Nephron (organoid): ENCODE data around the gene CYP1A1.

Experiments
- H3K27ac Mint-ChIP-seq, 3 experiments: 2 replicates each; pipeline ENCODE4 v1.8.0; 2020; ENCODE audit warnings: mixed read lengths in 3 of 3, mild to moderate bottlenecking in 2 of 3, moderate library complexity in 1 of 3
- H3K27me3 Mint-ChIP-seq: 2 replicates; pipeline ENCODE4 v1.8.0; 2021; ENCODE audit warnings: low read depth, mild to moderate bottlenecking, moderate library complexity, mixed read lengths
- H3K36me3 Mint-ChIP-seq: 2 replicates; pipeline ENCODE4 v1.8.0; 2020; ENCODE audit warnings: low read depth, mixed read lengths
- H3K4me1 Mint-ChIP-seq: 2 replicates; pipeline ENCODE4 v1.8.0; 2020; ENCODE audit warnings: mixed read lengths
- H3K4me3 Mint-ChIP-seq, 3 experiments: 2 replicates each; pipeline ENCODE4 v1.8.0; 2020; ENCODE audit warnings: mild to moderate bottlenecking in 3 of 3, mixed read lengths in 3 of 3, moderate library complexity in 2 of 3
- H3K9me3 Mint-ChIP-seq: 2 replicates; pipeline ENCODE4 v1.8.0; 2020; ENCODE audit warnings: mixed read lengths
- CTCF ChIP-seq, 3 experiments: fragments of 200-600 bp; sonication (generic); IDR thresholded peaks; one replicate each; pipeline ENCODE4 v1.5.0; 2021; ENCODE audit warnings: antibody characterized with exemption in 3 of 3; ENCODE audit not compliant: unreplicated experiment in 3 of 3

The CYP1A1 gene

GRCh38 chr15:74768771-74769342, 43.5 kb upstream of the CYP1A1 start:
- peak overlapping the region; percentile 37 to 52 (median 50) for H3K4me3 Mint-ChIP-seq
- H3K4me1 Mint-ChIP-seq = peaks cover 11% of the 10 kb centered on the region
- H3K27ac Mint-ChIP-seq = no peak overlapping the region
- H3K27me3 Mint-ChIP-seq = peaks cover 18% of the 10 kb centered on the region
- peak; percentile 81 to 83 (median 83) for TF ChIP-seq CTCF (IDR thresholded peaks at IDR 0.05; ENCODE audit: unreplicated experiment in 3 of 3)
- no peaks in the 10 kb centered on the region for H3K36me3 Mint-ChIP-seq
- H3K9me3 Mint-ChIP-seq = no peaks in the 10 kb centered on the region

GRCh38 chr15:74768099-74768770, 42.9 kb upstream of the CYP1A1 start:
- no peaks in the 10 kb centered on the region for H3K9me3 Mint-ChIP-seq
- H3K36me3 Mint-ChIP-seq = no peaks in the 10 kb centered on the region
- H3K4me1 Mint-ChIP-seq = peaks cover 11% of the 10 kb centered on the region
- peak overlapping the region in 2 of 3 experiments; percentile 50 to 52 for H3K4me3 Mint-ChIP-seq
- H3K27ac Mint-ChIP-seq = no peak overlapping the region
- peaks cover 18% of the 10 kb centered on the region for H3K27me3 Mint-ChIP-seq
- TF ChIP-seq CTCF (IDR thresholded peaks at IDR 0.05; ENCODE audit: unreplicated experiment in 3 of 3) = no peak

GRCh38 chr15:74767167-74768098, 42.1 kb upstream of the CYP1A1 start:
- Mint-ChIP-seq H3K27me3 (peaks cover 18% of the 10 kb centered on the region), H3K36me3 (no peaks in the 10 kb centered on the region), H3K9me3 (no peaks in the 10 kb centered on the region), H3K4me3 (no peak overlapping the region), H3K27ac (no peak overlapping the region), H3K4me1 (peaks cover 18% of the 10 kb centered on the region)
- TF ChIP-seq CTCF (IDR thresholded peaks at IDR 0.05; ENCODE audit: unreplicated experiment in 3 of 3) = no peak

GRCh38 chr15:74763416-74763815, 38.1 kb upstream of the CYP1A1 start:
- Mint-ChIP-seq H3K27ac (no peak overlapping the region), H3K36me3 (no peaks in the 10 kb centered on the region), H3K4me3 (no peak overlapping the region), H3K27me3 (peaks cover 12% of the 10 kb centered on the region), H3K9me3 (no peaks in the 10 kb centered on the region), H3K4me1 (peaks cover 12% of the 10 kb centered on the region)
- TF ChIP-seq CTCF (IDR thresholded peaks at IDR 0.05; ENCODE audit: unreplicated experiment in 3 of 3) = no peak

- no peak for TF ChIP-seq CTCF (IDR thresholded peaks at IDR 0.05; ENCODE audit: unreplicated experiment in 3 of 3)
- Mint-ChIP-seq H3K9me3 (no peaks in the 10 kb centered on the region), H3K27ac (no peak overlapping the region), H3K27me3 (peaks cover 12% of the 10 kb centered on the region), H3K36me3 (no peaks in the 10 kb centered on the region), H3K4me1 (peaks cover 12% of the 10 kb centered on the region), H3K4me3 (no peak overlapping the region)
Observed at GRCh38 chr15:74762791-74763150, 37.4 kb upstream of the CYP1A1 start.
